NAMALWA (cell line): ENCODE results near the gene PTPN11.
A peak's percentile ranks its signal among the peaks of the same experiment; 100 is the strongest.
"Not testable (repeated sequence)": the region's sequence is repeated elsewhere in the genome, so short reads cannot be mapped to it uniquely, and the experiment has no call there.

ENCODE experiments used
- DNase-seq: peaks from one replicate; pipeline ENCODE4 v3.0.0-alpha.2; 2015; ENCODE audit warnings: low spot score

PTPN11 gene

GRCh38 chr12:112418608-112419296 lies at the start of gene PTPN11:
Gene PTPN11 (plus strand): TSS chr12:112418947. CDS start chr12:112419112, 165 bp downstream.
- peak; percentile 85 for DNase-seq

GRCh38 chr12:112370199-112370598 lies 48.5 kb upstream of the PTPN11 start:
- DNase-seq = no peak

GRCh38 chr12:112370868-112371510 lies 47.8 kb upstream of the PTPN11 start:
- no peak for DNase-seq

GRCh38 chr12:112374166-112374740 lies 44.5 kb upstream of the PTPN11 start:
- no peak for DNase-seq

GRCh38 chr12:112375105-112375504 lies 43.6 kb upstream of the PTPN11 start:
- no peak for DNase-seq

- DNase-seq = no peak
Observed at GRCh38 chr12:112380663-112381405, 37.9 kb upstream of the PTPN11 start.

- peak; percentile 67 for DNase-seq
Observed at GRCh38 chr12:112381406-112381882, 37.3 kb upstream of the PTPN11 start.

GRCh38 chr12:112381883-112382796 lies 36.6 kb upstream of the PTPN11 start, which contains the start of gene HECTD4:
Gene HECTD4 (minus strand): TSS chr12:112382431. CDS start chr12:112382128, 303 bp downstream.
- peak; percentile 90 for DNase-seq

GRCh38 chr12:112382866-112383265 lies 35.9 kb upstream of the PTPN11 start:
- DNase-seq = no peak

GRCh38 chr12:112386726-112387125 lies 32.0 kb upstream of the PTPN11 start:
- DNase-seq = no peak

GRCh38 chr12:112389228-112389627 lies 29.5 kb upstream of the PTPN11 start:
- no peak for DNase-seq

- not testable (repeated sequence) for DNase-seq
Observed at GRCh38 chr12:112389922-112390654, 28.7 kb upstream of the PTPN11 start.

- DNase-seq = no peak
Observed at GRCh38 chr12:112393328-112393727, 25.4 kb upstream of the PTPN11 start.

- DNase-seq = no peak
Observed at GRCh38 chr12:112401054-112401453, 17.7 kb upstream of the PTPN11 start.

GRCh38 chr12:112401903-112402498 lies 16.7 kb upstream of the PTPN11 start:
- DNase-seq = no peak

GRCh38 chr12:112406519-112407488 lies 11.9 kb upstream of the PTPN11 start:
- no peak for DNase-seq

- not testable (repeated sequence) for DNase-seq
Observed at GRCh38 chr12:112407683-112408082, 11.1 kb upstream of the PTPN11 start.

- DNase-seq = no peak
Observed at GRCh38 chr12:112408621-112409020, 10.1 kb upstream of the PTPN11 start.
